ENCODE measurements around the gene PTPRD.

The PTPRD gene

DNA sequence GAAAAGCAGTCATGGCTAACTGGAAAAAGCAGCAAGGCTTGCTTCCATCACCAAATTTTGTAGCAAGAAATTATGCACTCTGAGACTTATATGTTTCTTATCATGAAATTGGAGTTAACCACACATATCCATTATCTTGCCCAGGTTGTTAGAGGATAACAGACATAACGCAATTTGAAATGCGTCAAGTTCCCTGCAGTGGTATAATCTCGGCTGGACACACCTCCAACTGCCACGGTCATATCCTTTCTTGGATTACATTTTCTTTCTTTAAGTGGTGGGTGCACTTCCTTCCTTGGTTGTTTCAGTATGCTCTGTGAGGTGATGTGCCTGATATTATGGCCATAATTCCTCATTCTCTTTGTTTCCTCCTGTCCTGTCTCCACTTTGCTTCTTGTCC, 2118.2 kb downstream of the PTPRD start:
- no peak for DNase-seq (ENCODE audit: low spot score)

DNA sequence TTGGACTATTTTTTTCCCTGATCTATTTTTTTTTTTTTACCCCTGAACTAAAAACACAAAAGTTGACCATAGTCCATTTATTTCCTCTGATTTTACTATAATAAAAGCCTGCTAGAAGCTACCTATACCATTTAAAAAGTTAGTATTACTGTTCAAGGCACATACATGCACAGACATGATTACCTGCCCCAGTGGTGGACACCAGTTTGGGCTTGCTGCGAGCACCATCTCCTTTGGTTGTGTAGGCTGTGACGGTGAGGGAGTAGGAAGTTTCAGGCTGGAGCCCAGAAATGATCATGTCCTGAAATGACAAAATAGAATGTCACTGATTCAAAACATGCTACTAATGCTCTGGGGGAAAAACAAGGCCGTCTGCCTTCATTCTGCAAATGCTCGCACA, 2120.1 kb downstream of the PTPRD start:
- DNase-seq (ENCODE audit: low spot score): no peak

DNA sequence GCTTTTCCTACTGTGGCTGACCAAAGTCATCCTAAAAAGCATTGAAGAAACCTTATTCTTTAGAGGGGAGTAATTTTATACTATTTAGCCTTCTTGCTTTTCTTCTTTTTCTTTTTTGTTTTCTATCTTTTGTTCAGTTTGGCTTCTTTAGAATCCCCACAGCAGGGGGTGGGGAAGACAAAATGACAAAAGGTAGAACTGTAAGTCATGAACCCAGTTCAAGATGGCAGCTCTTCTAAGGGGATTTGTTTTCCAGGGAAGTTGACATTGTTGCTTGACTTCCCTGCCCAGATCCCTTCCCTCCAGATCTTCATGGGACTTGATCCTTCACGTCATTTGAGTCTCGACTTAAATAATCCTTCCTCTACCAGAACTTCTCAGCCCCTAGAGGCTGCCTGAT, 2120.8 kb downstream of the PTPRD start:
- DNase-seq (ENCODE audit: low spot score): no peak

DNA sequence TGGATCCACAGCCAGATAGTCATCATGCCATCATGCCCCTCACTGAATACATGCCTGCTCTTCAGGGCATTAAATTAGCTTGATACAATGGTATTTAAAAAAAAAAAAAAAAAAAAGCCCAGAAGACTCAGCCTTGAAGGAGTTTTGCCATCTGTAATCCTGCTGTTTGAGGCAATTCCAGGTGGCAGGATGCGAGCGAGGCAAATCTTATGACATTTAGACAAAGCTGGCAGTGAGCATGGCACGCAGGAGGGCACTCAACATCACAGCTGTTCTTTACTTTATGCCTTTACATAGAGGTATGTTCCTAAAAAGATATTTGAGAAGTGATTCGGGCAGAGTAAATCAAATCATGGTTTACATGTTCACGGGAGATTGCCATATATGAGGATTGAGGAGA, 2121.2 kb downstream of the PTPRD start:
- no peak for DNase-seq (ENCODE audit: low spot score)

DNA sequence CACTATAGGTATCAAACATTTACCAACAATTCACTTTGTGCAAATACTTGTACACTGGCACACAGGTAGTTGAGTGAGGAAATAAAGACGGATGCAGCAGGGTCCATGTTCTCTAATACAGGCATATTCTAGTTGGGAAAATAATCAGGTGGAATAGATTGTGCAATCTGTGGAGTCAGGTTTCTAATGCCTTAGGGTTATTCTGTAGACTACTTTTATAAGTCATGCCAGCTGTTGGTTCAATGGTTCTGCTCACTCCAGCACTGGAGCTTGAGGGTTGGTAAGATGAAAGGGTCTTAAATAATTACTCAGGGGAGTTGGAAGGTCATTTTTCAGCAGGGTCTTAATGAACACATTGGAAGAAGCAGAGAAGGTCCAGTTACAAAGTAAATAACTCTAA, 2123.0 kb downstream of the PTPRD start:
- no peak for DNase-seq (ENCODE audit: low spot score)

DNA sequence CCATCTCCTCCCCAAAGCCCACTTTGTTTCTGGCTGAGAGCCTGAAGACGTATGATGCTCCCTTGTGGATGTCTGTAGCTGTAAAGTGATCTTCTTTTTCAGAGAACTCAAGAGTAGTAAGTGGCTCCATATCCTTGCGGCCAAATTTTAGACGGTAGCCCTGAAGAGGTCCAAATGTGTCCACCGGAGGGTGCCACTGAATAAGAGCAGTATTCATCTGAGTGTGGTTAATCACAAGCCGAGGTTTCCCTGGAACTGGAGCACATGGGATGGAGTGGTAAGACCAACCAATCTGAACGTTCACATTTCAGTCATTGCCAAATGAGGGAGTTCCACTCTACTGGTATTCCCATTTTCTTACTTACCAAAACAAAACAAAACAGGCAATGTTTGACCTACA, 2126.7 kb downstream of the PTPRD start:
- peak; percentile 50 for DNase-seq (ENCODE audit: low spot score)

DNA sequence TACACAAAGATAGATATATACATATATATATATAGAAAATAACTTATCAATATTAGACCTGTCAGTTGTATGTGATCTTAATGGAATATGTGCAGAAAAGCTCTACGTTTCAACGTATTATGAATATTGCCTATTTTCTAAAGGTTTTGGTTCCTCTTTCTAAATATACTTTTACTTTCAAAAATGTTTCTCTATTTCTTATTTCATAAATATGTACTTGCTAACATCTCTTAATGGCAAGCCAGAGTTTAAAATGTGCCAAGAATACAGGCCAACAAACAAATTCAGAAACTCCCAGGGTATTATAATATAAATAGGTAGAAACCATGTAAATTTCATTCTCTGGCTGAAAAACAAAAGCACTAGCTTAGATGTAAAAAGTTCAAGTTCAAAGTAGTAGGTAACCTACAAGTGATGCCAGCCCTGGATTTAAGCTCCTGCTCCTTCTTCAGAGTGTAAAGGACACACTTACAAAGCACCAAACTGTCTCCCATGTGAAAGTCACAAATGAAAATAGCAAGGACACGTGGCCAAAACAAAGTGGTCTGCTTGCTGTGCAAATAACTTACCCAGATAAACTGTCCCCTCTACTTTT, 2128.1 kb downstream of the PTPRD start:
- DNase-seq (ENCODE audit: low spot score): no peak

DNA sequence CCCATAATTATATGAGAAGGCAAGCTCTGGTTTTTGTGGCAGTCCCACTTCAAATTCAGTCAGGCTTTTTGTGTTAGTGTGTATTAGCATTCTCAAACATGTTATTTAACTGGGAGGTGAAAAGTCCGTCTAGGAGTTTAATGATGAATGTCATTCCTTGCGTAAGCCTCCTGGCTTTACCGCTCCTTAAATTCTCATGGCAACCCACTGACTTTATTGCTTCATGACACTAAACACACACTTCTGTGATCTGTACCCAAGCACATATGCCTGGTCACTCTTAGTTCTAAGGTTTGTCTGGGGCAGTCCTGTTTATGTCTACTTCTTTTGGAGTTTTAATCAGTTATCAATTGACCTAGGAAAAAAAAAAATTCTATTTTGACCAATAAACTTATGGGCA, 2135.4 kb downstream of the PTPRD start:
- no peak for DNase-seq (ENCODE audit: low spot score)

DNA sequence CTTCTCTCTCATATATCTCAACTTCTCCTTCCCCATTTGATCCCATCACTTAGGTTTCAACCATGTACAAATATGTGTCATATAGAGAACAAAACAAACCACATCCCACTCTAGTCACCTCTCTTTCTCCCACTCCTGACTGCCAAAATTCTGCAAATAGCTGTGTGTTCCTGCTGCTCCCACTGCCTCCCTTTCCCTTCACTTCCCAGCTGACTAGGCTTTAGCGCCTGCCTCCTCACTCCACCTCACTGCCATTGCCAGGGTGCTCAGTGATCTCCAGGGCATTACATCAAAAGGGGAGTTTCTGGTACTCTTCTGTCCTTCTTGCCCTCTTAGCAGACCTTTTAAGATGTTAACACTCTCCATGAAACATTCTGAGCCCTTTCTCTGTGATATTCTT, 2137.9 kb downstream of the PTPRD start:
- no peak for DNase-seq (ENCODE audit: low spot score)

DNA sequence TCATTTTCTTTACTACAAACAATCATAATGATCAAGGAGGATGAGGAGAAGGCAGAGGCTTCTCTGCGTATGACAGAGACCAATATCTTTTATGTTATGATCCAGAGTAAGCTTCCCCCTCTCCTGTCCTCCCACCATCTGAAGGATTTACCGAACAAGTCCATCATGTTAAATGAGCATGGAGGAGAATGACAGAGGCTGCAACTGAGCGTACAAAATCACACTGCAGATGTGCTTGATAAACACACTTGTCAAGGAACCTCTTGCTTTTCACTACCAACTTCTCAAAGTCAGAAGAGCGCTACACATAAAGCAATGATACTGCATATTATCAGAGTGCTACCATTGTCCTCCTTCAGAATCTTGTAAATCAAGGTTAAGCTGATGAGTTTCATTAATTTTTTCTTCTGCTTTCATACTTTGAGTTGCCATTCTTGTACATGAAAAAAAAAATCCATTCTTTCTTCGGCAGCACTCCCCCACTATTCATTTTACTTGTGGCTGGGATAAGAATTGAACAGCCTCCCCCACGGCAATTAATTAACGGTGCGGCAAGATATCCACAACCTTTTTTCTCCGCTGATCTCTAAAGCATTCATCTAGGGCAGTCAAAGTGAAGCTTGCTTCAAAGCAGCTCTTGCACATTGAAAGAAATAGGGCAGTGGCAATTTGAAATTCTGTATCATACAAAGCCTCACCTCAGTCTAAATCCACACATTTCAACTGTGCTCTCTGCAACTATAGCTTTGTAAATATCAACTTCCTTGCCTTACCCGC, 2139.4 kb downstream of the PTPRD start:
- no peak for DNase-seq (ENCODE audit: low spot score)

DNA sequence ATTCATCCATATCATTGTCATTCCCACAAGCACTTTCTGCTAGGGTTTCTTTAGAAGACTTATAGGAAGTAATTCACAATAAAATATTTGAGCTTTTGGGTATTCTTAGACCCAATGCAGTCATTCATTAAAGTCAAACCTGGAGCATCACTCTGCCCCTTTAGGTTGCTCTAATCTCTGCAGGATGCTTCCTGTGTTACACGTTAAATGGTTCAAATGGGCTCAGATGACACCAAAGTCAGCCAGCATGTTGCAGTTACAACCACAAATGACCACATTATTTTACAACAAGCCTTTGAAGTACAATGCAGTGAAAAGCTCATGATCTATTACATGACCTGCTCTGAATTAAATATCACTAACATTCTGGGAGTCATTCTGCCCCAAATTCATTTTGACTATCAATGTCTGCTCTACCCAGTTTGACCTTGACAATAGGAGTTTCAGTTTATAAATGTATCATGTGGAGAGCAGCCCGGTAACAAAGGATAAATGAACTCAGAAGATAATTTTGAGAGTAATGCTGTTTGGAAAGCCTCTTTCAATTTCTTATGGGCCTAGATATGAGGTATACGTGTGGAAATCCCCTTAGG, 2144.7 kb downstream of the PTPRD start:
- no peak for DNase-seq (ENCODE audit: low spot score)

DNA sequence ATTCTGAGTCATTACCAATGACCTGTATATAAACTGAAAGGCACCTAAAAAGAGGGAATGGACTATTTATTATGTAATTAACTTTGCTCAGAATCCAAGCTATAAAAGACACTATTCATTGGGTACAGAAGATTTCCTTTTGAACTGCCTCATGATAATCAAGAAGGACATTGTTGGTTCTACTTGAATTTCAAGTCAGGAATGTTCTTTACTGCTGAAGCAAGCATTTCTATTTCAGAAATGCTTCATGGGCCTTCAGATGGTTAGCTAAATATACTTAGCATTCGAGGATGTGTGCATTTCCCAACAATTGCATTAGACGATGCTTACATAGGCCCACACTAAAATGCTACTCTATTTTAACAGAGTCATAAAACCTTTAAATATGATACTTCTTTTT, 2155.0 kb downstream of the PTPRD start:
- DNase-seq (ENCODE audit: low spot score): no peak

DNA sequence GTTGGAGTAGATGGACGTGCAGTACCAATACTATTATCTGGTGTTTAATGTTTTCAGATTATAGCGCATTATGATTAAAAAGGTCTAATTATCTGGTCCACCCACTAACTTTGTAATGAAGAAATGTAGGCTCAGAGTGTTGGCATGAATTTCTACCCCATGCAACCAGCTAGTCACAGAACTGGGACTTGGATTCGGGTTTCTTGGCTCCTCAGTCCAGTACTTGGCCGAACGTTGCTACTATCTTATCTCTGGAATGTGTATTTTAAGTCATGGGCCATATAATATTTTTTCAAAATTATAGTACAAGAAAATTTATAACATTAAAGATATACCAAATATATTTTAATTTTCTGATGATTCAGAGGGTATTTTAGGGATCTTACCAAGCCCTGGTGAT, 2155.7 kb downstream of the PTPRD start:
- no peak for DNase-seq (ENCODE audit: low spot score)

DNA sequence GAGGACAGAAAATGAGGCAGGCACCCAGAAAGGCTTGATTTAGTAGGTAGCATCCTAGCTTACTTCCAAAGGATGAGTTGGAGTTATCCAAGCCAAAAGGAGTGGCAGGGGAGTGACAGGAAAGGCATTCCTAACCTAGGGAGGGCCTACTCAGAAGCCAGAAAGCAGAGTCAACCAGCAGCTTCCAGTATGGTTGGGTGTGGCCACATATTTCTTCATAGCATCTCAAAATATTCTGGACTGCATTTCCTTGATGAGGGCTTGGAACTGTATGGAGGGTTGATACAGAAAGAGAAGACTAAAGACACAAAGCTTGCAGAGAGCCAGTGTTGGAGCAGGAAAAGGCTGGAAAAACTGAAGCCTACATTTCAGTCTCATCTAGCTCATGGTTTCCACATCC, 2156.5 kb downstream of the PTPRD start:
- no peak for DNase-seq (ENCODE audit: low spot score)

DNA sequence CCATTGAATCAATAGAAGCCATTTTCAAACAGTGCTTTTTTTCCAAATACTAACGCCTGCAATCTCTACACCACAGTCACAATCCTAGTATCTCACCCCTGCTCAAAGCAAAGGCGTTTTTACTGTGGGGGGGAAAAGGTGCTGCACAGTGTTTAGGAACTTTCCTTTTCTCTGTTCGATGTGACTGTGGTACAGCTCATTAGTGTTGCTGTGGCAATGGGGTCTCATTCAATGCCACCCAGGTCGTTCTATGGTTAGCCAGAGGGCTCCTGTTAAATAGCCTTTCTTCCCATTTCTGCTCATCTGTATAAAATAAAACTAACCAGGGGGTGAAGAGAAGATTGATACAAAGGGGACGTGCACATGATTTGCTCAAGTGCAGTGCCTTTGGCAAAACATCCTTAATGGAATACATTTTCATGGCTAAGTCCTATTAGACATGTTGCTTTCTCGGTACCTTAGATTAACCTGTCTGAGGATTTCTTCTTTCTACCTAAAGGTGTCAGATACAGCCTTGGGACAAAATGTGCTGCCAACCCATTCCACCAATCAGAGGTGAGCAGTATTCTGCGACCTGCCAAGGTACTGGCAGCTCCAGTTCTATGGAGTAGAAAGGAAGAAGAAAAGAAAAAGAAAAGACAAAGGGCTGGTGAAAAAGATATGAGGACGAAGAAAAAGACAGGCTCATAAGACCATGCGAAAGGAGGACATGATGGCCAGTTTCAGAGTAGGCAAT, 2161.8 kb downstream of the PTPRD start:
- no peak for DNase-seq (ENCODE audit: low spot score)

DNA sequence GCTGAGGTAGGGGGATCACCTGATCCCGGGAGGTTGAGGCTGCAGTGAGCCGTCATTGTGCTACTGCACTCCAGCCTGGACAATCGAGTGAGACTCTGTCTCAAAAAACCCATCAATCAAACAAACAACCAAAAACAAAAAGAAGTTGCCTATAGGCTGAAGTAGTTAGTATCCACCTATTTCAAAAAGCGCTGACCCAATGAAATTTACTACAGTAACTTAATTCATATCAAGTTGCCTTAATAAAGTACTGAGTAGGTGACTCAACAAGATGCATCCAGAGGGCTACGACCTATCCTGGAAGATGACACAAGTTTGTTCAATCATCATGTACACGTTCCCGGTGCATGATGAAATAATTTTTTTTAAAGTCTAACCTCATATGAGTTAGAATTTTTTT, 2164.6 kb downstream of the PTPRD start:
- no peak for DNase-seq (ENCODE audit: low spot score)

DNA sequence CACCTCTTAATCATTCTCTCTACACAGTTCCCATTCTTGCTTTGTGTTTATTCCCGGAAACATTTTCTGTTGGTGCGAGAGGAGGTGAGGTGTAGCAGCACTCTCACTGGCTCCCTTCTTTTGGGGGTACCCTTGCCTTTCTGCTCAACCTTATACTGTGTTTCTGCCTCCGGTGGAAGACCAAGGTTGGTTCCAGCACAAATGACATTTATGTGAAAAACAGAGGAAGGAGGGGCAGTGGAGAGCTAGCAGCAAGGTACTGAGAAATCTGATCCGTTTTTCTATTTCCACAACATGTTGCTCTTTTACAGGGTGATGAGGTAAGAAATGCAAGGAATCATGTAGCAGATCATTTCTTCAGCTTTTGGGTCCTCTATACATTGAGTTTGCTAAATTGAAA, 2165.2 kb downstream of the PTPRD start:
- no peak for DNase-seq (ENCODE audit: low spot score)

DNA sequence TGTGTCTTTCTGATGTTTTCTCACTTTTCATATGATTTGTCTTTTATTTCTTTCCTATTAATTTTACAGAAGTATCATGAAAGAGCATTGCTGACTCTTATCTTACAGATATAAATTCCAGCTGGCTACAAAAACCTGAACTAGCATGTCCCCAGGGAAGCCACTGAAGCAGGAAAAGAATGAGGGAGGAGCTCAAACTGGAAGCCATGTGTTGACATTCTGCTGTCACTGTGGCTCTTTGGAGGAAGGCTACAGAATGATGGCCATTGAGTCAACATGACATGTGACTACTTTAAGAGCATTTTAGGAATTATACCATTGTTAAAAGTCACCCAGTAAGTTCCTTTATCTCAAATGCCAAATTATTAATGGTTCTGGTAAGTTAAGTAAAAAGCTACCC, 2174.9 kb downstream of the PTPRD start:
- DNase-seq (ENCODE audit: low spot score): no peak

DNA sequence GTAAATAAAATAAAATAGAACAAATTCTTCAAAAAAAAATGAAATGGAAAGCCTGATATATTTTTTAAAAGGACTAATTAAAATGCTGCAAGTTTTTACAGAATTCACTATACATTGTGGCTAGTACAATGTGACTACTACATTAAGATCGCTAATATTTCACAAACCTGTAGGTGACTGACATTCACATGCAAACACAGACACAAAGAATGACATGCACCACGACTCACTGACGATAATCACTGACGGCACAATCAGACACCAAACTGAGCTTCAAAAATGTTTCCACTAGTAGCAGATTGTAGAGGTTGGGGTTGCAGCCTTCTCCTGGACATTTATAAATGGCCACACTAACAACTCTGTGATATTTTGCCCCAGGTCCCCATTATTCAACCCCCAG, 2175.5 kb downstream of the PTPRD start:
- DNase-seq (ENCODE audit: low spot score): no peak

DNA sequence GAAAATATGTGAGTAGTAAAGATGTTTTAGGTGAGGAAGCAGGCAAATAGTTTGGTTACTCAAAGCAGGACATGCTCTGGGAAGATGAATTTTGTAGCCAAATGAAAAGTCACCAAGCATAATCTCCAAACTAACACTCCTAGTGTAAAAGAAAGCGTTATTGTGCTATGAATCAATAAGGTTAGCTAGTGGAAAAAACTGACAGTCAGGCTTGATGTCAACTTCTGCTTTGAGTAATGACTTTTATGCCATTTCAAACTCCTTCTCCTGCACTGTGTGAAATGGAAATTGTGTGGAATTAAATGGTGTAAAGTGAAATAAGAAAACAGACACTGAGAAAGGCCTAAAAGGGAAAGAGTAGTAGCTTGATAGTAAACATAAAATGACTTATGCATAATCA, 2176.0 kb downstream of the PTPRD start:
- no peak for DNase-seq (ENCODE audit: low spot score)

DNA sequence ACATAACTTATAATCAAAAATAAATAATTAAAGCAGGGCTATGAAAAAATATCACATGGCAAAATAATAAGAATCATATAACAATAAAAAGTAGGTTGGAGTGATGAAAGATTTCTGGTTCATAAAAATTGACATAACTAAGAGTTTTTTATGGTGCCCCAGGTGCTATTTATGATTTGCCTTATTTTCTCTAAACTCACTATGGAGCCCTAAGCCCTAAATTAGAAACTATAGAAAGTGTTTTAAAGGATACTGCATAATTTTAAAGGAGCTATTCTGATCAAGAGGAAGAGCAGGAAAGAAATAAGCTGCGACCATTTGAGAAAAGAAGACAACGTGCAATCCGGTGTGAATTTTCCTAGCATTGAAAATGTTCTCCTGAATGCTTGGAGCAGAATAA, 2178.2 kb downstream of the PTPRD start:
- DNase-seq (ENCODE audit: low spot score): no peak

DNA sequence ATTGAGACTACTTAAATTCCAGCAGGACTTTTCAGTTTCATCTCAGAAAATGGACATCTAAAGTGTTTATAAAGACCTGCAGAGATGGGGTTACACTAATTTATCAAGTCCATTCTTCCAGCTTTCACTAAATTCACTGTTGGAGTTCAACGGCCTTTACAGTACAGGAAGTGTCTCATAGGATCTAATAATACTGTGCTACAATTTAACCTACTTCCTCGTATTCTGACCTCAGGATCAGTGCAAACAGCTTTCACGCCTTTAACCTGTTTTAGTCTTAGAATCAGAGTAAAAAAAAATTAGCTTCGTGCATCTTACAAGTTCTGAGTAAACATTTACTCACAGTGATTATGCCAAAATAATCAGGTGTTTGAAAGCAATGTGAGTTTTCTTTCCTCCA, 2180.6 kb downstream of the PTPRD start:
- no peak for DNase-seq (ENCODE audit: low spot score)

DNA sequence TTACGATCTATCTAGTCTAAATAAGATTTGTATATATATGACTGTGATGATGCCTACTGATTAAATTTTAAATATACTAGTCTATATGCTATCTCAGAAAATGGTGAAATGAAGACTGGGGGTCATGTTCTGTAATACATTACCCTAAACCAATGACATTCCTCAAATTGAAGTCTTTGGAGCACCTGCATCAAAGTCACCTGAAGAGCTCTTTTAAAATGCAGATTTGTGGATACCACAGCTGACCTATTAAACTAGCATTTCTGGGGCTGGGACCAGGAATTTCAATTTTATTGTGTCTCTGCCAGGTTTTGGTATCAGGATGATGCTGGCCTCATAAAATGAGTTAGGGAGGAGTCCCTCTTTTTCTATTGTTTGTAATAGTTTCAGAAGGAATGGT, 2181.3 kb downstream of the PTPRD start:
- DNase-seq (ENCODE audit: low spot score): no peak
